ENCODE data around the gene DPH3.
A peak's percentile ranks its signal among the peaks of the same experiment; 100 is the strongest.
"Not testable (repeated sequence)": the region's sequence is repeated elsewhere in the genome, so short reads cannot be mapped to it uniquely, and the experiment has no call there.

Gene DPH3

DNA sequence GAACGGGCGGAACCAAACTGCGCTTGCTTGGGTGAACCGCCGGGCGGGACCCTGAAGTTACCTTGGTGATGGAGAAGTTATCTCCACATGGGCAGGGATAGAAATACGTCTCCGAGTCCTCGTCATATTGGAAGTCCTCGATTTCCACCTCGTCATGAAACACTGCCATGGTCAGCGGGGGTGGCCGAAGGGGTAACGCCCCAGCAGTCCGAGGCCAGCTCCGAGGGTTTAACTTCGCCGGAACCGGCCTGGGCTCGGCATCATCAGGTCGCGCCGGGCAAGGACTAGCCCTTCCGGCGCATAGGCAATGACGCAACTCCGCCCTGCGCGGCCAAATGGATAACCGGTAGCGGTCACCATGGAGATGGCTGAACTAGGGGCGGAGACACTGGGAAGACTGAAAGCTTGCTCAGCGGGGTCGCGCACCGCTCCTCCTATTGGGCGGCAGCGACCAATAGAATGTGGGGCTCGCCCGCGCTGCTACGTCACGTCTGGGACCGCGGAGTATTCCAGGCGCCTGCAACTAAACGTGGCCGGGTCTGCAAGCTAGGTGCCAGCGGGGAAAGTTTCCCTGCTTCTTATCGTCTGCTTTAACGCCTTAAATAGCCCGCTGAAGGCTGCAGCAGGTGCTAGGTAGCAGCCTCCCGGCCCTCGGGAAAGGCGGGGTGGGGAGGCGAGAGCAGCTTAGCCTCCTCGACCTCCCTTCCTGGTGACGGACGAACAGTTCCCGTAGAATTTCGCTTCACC, at the start of gene DPH3, which contains the start of gene OXNAD1:
Gene DPH3, minus strand, starts transcription at position 236 of the 747 bp plus-strand sequence. Its CDS starts 67 bp downstream, at position 169.
Gene OXNAD1, plus strand, starts transcription at position 505 of the 747 bp plus-strand sequence. CDS start 5,741 bp downstream, outside the sequence.
- DNase-seq, result peak; percentile 100

DNA sequence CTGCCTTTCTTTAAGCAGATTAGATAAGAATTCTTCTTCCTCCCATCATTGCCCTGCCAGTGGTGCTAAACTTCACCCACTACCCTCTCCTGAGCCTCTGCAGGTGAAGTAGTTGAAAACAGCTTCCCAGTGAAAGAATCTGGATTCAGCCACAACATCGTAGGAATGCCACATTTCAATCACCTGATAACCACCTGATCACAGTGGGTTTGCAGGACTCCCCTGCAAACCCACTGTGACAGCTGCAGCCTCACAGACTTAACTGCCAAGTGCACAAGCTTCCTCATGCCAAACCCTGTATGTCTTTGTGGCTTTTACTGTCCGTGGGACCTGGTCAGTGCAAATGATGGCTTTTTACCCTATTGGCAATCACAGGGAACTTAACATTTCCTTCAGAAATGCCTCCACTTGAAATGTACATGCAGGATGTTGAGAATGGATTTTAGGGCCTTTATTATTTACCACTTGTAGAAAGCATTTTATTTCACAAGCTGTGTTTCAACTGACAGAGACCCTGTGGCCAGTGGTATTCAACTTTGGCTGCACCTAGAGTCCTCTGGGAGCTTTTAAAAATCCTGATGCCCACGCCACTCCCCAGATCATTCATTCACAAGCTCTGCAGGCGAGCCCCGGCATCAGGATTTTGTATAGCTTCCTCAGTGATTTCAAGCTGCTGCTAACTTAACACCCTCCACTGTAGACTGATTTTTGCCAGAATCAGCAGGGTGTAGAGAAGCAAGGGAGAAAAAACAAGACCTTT, 49.3 kb upstream of the DPH3 start:
- DNase-seq, result no peak

DNA sequence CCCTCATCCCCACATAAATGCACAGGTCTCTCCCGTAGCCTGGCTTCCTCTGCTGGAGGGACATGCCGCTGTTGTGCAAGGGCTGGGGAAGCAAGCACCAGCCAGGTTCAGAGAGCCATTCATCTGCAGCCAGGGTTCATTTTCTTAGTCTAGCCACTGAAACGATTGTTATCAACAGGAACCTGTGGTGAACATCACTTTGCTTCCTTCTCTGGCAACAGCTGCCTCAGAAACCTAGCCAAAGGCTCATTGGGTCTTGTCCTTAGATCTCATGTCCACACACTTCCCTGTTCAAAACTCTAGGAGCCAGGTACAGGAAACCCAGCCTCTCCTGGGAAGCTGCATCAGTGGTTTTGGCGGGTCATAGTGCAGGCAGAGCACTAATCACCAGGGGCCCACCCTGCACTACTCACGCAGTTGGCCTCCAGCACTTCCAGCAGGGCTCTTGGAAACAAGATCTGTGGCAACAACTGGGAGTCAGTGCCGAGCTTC, 47.3 kb upstream of the DPH3 start:
- peak; percentile 32 for DNase-seq

DNA sequence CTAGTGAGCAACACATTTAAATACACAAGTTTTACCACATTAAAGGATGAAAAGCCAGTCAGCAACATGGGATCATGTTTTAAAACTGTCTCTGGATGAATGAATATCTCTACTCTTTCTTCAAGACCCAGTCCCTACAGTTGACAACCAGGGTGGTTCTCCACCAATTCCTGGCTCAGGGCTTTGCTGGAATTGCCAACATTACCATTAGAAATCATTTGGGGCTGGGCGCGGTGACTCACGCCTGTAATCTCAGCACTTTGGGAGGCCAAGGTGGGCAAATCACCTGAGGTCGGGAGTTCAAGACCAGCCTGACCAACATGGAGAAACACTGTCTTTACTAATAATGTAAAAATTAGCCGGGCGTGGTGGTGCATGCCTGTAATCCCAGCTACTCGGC, 45.7 kb upstream of the DPH3 start:
- not testable (repeated sequence) for DNase-seq

DNA sequence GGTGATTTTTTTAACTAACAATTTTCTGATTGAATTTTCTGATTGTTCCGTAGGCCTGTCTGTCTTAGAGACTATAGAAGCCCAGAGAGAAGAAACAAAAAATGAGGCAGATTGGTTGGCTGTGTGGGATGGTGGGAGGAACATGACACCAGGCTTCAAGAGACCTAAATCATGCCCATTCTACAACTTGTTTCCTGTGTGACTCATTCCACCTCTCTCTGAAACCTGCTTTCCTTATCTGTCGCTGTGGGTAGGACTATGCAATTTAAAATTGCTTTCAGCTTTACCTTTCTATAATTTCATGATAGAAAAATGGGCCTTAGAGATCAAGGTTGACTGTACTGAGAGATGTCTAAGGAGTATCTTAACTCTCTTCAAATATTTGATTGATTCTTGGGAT, 44.8 kb upstream of the DPH3 start:
- DNase-seq, result peak; percentile 52

DNA sequence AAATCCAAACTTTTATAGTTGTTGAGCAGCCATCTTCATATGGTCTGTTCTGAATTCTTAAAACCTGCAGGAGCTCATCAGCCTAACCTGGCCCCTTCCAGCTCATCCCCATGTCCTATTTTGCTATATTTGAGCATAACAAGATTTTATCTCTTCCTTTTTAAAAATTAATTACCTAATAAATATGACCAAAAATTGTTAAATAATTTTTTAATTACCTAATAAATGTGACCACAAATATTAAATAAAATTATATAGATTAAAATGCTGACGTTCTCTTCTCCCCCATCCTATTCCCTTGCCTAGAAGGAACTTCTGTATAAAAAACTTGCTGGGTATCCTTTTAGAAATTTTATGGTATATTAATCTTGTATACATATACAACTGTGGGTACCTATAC, 44.0 kb upstream of the DPH3 start:
- DNase-seq, result no peak

DNA sequence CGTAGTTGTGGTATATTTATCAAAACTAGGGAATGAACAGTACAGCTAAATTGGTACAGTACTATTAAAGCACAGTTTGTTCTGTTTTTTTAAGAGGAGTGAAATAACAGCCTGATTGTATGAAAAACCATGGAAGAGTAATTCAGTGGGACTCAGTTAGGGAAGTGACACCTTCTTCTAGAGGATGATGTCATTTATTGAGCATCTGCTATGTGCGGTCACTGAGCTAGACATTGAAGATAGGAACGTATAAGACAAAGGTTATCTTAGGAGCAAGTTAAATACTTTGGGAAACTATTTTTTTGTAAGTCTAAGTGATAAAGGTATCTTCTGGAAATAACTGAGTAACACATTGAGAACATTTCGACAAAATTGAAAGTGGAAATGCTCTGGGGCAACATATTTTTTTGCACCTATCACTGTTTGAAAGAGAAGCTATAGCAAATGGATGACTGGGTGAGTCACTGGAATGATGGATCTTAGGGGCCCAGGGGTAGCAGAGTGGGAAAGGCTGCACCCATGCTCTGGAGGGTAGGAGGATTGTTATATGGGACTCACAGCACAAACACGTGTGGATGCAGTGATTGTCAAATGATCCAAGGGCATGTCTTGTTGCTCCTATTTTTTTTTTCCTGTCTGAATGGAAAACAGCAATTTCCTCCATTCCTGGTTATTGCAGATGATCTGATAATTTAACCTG, 43.2 kb upstream of the DPH3 start:
- DNase-seq, result no peak

DNA sequence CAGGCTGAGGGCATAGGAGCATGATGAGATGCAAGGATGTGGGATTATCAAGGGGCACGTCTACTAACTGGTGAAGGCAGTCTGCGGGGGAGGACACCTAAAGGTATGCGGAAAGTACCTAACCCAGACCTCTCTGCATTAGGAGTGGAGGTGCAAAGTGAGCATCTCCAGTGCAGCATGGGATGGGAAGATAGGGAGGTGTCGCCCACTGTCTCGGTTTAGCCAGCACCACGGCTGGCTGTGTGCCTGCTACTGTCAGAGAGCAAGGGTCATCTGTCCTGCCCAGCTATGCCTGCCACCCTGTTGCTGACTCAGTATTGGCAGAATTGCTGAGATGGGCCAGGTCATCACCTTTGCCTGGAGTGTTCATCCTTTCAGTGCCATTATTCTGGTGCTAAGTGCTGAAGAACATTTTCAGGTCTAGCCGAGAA, 40.4 kb upstream of the DPH3 start:
- DNase-seq, result peak; percentile 48

DNA sequence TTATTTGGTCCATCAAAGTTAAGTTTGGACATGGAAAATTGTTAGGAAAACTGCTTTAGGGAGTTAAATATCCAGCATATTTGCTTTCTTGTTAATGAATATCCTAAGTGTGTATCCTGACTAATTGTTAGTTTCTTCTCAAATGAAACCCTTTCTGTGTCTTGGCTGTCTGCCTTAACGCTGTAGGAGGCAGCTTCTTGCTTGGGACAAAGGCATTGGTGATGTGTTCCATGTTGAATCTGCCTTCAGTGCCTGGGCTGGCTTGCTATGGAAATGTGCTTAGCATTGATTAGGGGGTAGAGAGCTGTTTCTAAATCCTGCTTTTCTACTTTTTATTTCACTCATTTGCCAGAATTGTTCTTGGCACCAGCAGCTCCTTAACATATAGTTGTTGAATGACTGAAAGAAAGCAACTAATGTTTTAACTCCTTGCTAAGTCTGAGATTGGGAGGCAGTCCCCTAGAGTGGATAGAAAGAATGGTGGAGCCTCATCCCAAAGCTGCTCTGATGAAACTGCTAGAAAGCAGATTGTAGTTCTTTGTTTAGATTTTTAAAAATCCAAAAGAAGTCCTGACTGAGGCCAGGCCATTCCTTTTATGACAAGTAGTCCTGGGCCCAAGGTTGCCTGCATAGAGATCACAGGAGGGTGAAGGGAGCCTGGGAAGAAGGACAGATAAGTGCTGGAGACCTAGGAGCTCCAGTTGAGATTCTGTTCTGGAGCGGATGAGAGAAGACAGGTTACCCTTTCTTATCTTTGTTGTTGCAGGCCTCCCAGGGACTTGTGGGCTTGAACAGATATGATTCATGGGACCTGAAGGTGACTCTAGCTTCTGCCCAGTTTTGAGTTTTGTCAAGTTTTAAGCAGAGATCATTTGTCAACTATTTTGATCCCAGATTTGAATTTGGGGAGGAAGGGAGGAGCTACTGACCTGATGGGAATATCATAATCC, 39.6 kb upstream of the DPH3 start:
- no peak for DNase-seq

DNA sequence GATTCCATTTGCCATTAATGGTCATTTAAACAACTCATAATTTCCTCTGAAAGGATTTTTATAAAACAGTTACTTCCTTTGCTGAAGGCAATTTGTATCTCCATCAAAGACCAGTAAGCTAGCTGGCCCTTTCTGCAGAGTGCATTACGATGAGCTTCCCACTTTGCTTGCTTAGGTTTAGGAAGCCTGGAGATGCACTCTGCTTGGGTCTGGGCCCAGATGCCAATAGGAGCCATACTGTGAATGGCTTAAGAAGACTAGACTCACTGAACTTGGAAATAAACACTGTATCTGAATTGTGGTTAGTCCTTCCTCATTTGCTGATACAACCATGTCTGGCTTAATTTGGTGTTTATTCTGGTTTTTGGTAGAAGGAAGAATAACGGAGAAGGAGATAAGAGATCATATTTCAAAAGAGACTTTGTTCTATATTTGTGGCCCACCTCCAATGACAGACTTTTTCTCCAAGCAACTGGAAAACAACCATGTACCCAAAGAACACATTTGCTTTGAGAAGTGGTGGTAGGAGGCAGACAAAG, 38.4 kb upstream of the DPH3 start:
- no peak for DNase-seq

DNA sequence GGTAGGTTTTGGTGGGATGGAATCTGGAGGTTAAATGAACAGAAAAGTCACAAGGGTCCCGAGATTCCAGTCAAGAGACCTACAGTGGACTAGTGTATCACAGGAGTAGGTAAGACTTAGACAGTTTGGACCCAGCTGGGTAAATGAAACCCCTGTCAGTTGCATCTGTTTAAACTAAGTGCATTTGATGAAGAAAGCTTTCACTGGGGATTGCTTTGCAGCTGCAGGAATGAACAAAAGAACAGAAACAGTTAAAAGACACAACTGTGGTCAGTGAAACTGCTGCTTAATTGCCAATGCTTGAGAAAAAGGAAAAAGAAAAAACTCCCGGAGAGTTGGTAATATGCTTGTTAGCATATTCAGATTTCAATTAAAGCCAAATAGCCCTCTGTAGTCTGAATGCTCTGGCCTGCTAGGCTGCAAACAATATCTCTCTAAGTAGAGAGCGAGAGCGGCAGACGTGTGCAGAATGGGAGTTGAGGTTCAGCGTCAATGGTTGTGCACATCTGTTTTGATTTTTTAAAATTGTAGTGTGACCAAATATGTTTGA, 37.4 kb upstream of the DPH3 start:
- DNase-seq, result no peak

DNA sequence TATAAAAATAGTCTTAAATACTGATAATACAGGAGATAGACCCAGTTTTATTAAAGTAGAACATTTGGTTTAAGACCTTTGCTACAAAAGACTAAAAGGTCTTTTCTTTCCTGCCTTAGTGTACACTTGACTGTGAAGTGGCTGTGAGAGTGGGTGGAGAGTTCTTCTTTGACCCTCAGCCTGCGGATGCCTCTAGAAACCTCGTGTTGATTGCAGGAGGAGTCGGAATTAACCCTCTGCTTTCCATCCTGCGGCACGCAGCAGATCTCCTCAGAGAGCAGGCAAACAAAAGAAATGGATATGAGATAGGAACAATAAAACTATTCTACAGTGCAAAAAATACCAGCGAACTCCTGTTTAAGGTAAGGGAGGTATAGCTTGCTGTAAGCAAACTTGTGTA, 36.8 kb upstream of the DPH3 start:
- DNase-seq, result no peak

DNA sequence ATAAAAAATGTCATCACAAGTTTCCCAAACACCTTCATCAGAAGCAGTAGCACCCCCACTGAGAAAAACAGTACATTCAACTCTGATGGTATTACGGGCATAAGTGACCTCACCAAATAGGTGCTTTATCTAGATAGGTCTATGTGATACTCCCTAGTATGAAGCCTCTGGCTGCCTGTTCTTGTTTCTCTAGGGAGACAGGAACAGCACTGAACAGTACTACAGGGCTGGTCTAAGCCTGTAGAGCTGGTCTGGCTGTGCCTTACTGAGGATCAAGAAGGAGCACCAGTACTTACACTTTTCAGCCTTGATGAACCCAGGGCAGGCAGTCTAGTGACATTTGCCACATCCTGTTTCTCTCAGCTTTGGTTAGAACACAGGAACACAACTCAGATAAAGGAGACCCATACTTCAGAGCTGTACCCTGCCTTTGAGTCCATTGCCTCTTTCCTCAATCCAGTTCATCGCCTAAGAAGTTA, 36.2 kb upstream of the DPH3 start:
- peak; percentile 36 for DNase-seq

DNA sequence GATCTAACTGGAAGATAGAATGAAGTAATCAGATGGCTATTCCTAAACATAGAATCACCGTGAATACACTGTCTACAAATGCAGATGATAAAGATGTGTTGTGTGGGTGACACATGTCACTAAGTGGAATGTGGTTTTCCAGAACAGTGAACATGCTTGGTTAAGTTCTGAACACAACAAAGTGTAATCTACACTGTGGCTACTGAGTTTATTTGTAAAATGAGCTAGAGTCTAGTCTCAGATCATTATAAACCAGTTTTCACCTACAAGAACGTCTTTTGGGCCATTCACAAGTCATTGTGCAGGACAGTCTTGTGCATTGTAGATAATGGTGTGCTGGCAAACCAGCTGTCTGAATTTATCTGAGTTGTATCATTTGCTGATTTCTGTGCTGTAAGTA, 35.6 kb upstream of the DPH3 start:
- DNase-seq, result no peak

DNA sequence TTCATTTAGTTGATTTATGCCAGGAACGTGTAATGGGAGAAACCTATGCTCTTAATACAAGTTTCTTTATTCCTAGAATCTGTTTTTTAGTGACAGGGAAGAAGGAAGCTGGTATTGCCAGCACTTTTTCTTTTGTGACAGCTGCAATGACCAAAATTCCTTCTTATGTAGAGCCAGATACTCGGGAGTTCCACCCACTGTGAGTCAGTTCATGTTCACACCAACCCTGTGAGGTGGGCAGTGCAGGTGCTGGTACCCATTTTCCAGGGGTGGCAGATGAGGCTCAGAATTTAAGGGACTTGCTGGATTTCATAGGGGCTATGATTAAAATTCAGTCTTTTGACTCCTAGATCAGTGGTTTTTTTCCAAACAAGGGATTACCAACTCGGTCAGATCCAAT, 35.0 kb upstream of the DPH3 start:
- no peak for DNase-seq

DNA sequence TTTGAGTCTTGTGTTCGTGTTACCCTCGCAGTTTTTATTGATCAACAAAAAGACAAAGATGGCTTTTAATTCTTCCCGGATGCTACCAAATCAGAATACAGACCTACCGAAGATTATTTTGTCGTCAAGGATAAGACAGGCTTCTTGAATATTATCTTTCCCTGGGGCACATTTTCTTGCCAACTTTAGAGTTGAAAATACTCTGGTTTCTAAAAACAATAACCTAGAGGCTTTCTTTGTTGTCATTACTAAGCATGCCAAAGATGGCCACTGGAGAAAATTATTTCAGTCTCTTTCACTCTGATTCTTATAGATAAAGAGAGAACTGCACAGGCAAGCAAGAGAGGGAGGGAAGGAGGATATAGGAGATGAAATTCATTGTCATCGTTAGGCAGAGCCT, 34.1 kb upstream of the DPH3 start:
- DNase-seq, result no peak

DNA sequence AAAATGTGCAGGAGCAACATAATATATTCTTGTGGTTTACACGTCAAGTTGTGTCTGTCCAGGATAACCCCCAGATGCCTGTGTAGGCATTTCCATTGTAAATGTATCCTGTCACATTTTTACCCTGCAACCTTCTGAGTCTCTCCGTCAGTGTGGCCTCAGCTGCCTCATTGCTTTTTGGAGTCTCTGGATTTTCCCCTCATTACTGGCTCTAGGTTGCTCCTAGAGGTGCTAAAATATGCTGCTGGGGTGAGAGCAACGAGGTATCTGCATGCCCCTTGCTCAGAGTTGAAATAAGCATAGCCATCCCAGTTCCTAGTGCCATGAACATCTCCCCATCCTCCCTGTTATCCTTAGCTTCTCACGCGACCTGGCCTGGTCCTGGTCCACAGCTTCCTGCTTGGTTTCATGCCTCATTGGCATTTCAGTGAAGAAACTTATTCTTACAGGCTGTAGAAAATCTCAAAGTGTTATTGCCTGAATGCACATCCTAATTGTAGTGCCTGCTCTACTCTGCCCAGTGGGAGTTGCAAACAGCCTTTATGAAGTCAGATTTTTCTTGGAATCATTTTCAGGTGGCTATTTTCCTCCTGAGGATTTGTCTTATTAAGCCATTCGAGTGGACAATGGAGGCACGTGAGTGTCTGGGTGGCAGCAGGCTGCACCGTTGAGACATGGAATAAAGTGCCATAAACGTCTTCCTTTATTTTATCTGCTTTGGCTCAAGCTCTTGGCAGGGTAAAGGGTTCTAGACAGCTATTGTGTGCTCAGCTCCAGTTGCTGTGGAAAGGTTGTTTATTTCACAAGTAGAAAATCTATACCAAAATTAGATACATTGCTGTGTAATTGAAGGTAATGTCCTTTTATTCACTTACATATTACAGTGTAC, 33.5 kb upstream of the DPH3 start:
- DNase-seq, result no peak

DNA sequence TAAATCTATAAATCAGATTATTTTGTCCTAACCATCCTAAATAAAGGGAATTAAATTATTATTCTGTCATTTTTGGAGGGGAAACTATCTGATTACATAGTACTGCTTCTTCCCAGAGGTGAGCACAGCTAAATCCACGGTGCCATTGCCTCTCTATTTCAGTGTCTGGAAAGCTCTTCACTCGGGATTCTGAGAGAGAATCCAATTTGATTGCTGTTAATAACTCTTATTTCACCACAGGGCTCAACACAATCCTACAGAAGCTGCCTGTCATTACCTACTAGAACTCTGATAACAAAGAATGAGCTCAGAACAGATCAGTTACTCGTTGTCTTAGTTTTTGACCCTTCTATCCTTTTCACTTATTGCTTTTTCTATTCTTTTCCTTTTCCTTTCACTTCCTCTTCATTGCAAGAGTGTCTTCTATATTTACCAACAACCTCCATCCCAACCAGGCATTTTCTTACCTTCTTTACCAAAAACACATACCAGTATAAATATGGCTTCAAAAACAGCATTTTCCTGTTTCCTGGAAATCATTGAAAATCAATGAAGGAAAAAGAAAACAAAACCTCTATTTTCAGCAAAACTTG, 30.7 kb upstream of the DPH3 start:
- no peak for DNase-seq

DNA sequence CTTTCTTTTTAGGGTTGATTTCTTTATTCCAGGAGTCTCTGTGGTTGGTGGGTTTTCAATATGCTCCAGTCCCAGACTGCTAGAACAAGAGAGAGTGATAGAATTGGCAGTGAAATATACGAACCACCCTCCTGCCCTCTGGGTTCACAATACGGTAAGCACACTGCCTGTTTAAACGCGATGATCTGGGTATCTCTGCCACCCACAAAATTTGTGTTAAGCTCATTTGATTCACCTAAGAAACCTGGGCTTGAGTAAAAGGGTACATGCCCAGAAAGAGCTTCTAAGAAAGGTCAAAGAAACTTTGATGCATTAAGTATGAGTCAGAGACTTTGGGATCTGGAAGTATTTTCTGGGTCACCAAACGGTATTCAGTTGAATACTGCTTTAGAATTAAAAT, 30.1 kb upstream of the DPH3 start:
- no peak for DNase-seq

DNA sequence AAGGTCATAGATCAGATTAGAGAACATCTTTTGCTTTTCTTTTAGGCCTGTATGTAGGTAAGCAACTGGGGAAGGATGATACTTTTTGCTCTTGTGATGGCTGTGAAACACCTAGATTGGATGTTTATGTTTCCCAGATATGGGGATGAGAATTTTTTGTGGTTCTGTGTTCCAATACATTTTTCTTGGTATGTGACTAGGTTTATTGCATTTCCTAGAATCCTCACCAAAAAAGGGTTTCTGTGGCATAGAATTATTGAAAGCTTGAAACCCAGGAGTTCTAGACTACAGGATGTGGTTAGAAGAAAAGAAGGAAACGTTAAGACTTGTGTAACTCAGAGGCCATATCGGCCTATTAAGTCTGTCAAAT, 26.1 kb upstream of the DPH3 start:
- no peak for DNase-seq

Measured in stimulated activated CD4-positive, alpha-beta T cell treated with anti-CD3 and anti-CD28 coated beads, Interleukin-1b, Interleukin-23, amount 100 ng/mL, for 48 hours (primary cell).